Panc1 (cell line): ENCODE data around the gene ADSS1. TPM values are rescaled to one million over a fixed set of nuclear protein-coding genes. Genes with fewer than 3 reads are reported as not detected.

Source experiments
- ATAC-seq: fragments of 200-7000 bp; cut with Tn5 transposase; 2 replicates; pipeline ENCODE4 v1.9.1; 2020; ENCODE audit warnings: mild to moderate bottlenecking, moderate library complexity
- BruUV-seq: library from RNA; stranded (reverse); fragments of 400-500 nt; replicated peaks from 2 replicates; lab custom pipeline; 2021; lab: Mats Ljungman, UMichigan
- CTCF ChIA-PET: fragments of 300-600 bp; sonication (Branson Sonifier 250); formaldehyde crosslinking; loops from one replicate; lab custom pipeline; 2022; ENCODE audit warnings: antibody characterized with exemption; lab: Charles Lee
- POLR2A ChIA-PET: fragments of 300-600 bp; sonication (Branson Sonifier 250); formaldehyde crosslinking; loops from one replicate; lab custom pipeline; 2022; ENCODE audit warnings: antibody characterized with exemption; lab: Charles Lee
- DNase-seq: peaks from one replicate; pipeline ENCODE4 v3.0.0-alpha.2; 2010; ENCODE audit warnings: low read depth, low spot score
- H3K27ac ChIP-seq: 2 replicates; pipeline ENCODE4 v1.5.1; 2011; ENCODE audit warnings: mild to moderate bottlenecking, low read length, inconsistent platforms
- H3K27me3 ChIP-seq: fragments of 200-500 bp; sonication (Bioruptor generic); 2 replicates; pipeline ENCODE4 v1.6.0; 2014; ENCODE audit warnings: low read length, inconsistent platforms; ENCODE audit not compliant: control insufficient read depth, insufficient read depth
- H3K36me3 ChIP-seq: fragments of 200-500 bp; sonication (Bioruptor generic); 2 replicates; pipeline ENCODE4 v1.5.1; 2014; ENCODE audit warnings: inconsistent platforms, mild to moderate bottlenecking, low read length, moderate library complexity; ENCODE audit not compliant: control insufficient read depth, insufficient read depth
- H3K4me1 ChIP-seq: 2 replicates; pipeline ENCODE4 v1.5.1; 2011; ENCODE audit warnings: inconsistent platforms, mild to moderate bottlenecking, low read length, moderate library complexity; ENCODE audit not compliant: control insufficient read depth, insufficient read depth
- H3K4me3 ChIP-seq, 2 experiments: 2 replicates each; pipeline ENCODE4 v1.5.1; 2011 to 2012; ENCODE audit warnings: low read depth in 2 of 2, low read length in 2 of 2, mild to moderate bottlenecking in 2 of 2, inconsistent platforms in 1 of 2, moderate library complexity in 1 of 2
- H3K9me3 ChIP-seq: fragments of 200-500 bp; sonication (Bioruptor generic); 2 replicates; pipeline ENCODE4 v1.5.1; 2014; ENCODE audit warnings: low read depth, mild to moderate bottlenecking, inconsistent platforms, low read length, moderate library complexity; ENCODE audit not compliant: control insufficient read depth, insufficient read depth
- POLR2AphosphoS5 ChIP-seq: IDR thresholded peaks from 2 replicates; pipeline ENCODE4 v1.6.1; 2012; ENCODE audit warnings: mild to moderate bottlenecking, low read depth, low read length, moderate library complexity
- SIN3A ChIP-seq: IDR thresholded peaks from 2 replicates; pipeline ENCODE4 v1.6.1; 2012; ENCODE audit warnings: low read depth, mild to moderate bottlenecking, low read length, moderate library complexity, borderline replicate concordance; ENCODE audit not compliant: insufficient read depth
- TCF7L2 ChIP-seq: IDR thresholded peaks from 2 replicates; pipeline ENCODE4 v1.6.1; 2011; ENCODE audit warnings: mild to moderate bottlenecking, low read depth, low read length, inconsistent platforms
- in situ Hi-C: cut with HindIII; loops from 2 replicates; pipeline ENCODE4 v1.10.0; 2016; ENCODE audit warnings: low sequenced_read_pairs, low pct_unique_long_range_greater_than_20kb
- intact Hi-C: fragments of 100-400 bp; cut with micrococcal nuclease; formaldehyde crosslinking; loops from one replicate; pipeline ENCODE4 v1.10.0; 2022; ENCODE audit not compliant: unreplicated experiment
- total RNA-seq: library from RNA; stranded (reverse); gene quantifications from one replicate; pipeline ENCODE4 v1.2.1, GENCODE V29; 2021; ENCODE audit not compliant: unreplicated experiment
- TF ChIP-seq, protein P1 (sequence below), 2 experiments: IDR thresholded peaks; 2 replicates each; pipeline ENCODE4 v1.6.1; 2011 to 2012; ENCODE audit warnings: low read depth in 2 of 2, control low read depth in 1 of 2, low read length in 1 of 2, mild to moderate bottlenecking in 1 of 2, moderate library complexity in 1 of 2; ENCODE audit not compliant: insufficient read depth in 1 of 2
- TF ChIP-seq, protein P2 (sequence below): fragments of 450-650 bp; IDR thresholded peaks from 2 replicates; pipeline ENCODE4 v1.5.1; 2017; ENCODE audit warnings: mild to moderate bottlenecking

Gene ADSS1
- total RNA-seq, 1 experiment from 2014 or later = 9.4 TPM

DNA sequence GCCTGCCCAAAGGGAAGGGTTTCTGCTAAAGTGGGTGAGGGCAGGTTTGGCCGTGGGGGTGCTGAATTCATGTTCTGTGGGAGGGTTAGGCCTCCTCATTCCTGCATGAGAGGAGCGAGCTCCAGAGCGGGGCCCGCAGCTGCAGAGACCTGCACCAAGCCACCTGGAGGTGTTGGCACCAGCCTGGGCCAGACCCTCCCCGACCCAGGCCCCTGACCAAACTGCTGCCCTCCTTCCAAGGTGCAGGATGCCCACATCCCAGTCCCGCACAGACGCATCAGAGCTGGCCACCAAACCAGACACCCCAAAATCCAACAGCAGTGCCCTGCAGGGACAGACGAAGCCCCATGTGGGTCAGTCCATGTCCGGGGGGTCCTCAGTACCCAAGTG, 10.6 kb downstream of the ADSS1 start:
- Histone ChIP-seq H3K9me3 (no peaks in the 10 kb centered on the region), H3K36me3 (no peaks in the 10 kb centered on the region), H3K4me1 (no peaks in the 10 kb centered on the region), H3K27ac (no peak overlapping the region), H3K4me3 (no peak overlapping the region), H3K27me3 (no peaks in the 10 kb centered on the region)
- TF ChIP-seq, protein P1, sequence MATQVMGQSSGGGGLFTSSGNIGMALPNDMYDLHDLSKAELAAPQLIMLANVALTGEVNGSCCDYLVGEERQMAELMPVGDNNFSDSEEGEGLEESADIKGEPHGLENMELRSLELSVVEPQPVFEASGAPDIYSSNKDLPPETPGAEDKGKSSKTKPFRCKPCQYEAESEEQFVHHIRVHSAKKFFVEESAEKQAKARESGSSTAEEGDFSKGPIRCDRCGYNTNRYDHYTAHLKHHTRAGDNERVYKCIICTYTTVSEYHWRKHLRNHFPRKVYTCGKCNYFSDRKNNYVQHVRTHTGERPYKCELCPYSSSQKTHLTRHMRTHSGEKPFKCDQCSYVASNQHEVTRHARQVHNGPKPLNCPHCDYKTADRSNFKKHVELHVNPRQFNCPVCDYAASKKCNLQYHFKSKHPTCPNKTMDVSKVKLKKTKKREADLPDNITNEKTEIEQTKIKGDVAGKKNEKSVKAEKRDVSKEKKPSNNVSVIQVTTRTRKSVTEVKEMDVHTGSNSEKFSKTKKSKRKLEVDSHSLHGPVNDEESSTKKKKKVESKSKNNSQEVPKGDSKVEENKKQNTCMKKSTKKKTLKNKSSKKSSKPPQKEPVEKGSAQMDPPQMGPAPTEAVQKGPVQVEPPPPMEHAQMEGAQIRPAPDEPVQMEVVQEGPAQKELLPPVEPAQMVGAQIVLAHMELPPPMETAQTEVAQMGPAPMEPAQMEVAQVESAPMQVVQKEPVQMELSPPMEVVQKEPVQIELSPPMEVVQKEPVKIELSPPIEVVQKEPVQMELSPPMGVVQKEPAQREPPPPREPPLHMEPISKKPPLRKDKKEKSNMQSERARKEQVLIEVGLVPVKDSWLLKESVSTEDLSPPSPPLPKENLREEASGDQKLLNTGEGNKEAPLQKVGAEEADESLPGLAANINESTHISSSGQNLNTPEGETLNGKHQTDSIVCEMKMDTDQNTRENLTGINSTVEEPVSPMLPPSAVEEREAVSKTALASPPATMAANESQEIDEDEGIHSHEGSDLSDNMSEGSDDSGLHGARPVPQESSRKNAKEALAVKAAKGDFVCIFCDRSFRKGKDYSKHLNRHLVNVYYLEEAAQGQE (IDR thresholded peaks at IDR 0.05; ENCODE audit: insufficient read depth in 1 of 2, low read depth in 2 of 2, low read length in 1 of 2) = no peak
- TF ChIP-seq SIN3A (no peak), TCF7L2 (no peak), POLR2AphosphoS5 (no peak)
- TF ChIP-seq, protein P2, sequence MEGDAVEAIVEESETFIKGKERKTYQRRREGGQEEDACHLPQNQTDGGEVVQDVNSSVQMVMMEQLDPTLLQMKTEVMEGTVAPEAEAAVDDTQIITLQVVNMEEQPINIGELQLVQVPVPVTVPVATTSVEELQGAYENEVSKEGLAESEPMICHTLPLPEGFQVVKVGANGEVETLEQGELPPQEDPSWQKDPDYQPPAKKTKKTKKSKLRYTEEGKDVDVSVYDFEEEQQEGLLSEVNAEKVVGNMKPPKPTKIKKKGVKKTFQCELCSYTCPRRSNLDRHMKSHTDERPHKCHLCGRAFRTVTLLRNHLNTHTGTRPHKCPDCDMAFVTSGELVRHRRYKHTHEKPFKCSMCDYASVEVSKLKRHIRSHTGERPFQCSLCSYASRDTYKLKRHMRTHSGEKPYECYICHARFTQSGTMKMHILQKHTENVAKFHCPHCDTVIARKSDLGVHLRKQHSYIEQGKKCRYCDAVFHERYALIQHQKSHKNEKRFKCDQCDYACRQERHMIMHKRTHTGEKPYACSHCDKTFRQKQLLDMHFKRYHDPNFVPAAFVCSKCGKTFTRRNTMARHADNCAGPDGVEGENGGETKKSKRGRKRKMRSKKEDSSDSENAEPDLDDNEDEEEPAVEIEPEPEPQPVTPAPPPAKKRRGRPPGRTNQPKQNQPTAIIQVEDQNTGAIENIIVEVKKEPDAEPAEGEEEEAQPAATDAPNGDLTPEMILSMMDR = no peak
- no TSS peak for BruUV-seq
- DNase-seq (no peak), ATAC-seq (no peak)
- in situ Hi-C loops = no loop called here
- intact Hi-C loops = no loop called here
- POLR2A ChIA-PET = no interaction called here
- CTCF ChIA-PET = no interaction called here

DNA sequence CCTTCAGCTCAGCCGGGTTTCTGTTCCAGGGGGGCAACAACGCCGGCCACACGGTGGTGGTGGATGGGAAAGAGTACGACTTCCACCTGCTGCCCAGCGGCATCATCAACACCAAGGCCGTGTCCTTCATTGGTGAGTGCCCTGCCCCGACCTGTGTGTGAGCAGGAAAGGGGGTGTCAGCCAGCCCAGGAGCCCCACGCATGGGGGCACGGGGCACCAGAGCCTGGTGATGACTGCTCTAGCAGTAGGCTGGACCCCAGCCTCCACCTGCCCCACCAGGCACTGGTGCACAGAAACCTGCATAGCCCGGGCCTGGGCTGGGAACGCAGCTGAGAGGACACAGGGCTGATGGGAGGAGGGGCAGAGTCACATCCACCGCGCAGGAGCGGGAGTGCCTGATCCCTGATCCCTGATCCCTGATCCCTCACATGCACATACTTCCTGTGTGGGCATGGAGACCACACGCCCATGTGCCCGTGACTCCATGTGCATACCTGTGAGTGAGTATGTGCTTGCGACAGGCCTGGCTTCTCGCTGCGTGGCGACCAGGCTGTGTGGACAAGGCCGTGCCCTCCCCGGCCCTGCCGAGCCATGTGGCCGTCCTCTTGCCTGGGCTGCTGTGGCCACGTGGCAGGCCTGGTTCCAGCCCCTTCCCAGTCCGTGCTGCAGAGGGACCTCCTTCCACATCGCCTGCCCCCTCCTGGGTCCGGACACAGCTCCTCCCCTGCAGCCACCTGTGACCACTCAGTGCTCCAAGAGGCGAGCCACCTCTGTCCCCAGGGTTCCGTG, 11.2 kb downstream of the ADSS1 start:
- no peaks in the 10 kb centered on the region for H3K9me3 ChIP-seq
- intact Hi-C loops (no loop called here), in situ Hi-C loops (no loop called here)
- TF ChIP-seq POLR2AphosphoS5 (no peak), TCF7L2 (no peak), SIN3A (no peak)
- TF ChIP-seq, protein P2 = no peak
- TF ChIP-seq, protein P1 (IDR thresholded peaks at IDR 0.05; ENCODE audit: insufficient read depth in 1 of 2, low read depth in 2 of 2, low read length in 1 of 2) = no peak
- DNase-seq = no peak
- no peak overlapping the region for H3K4me3 ChIP-seq
- ATAC-seq = no peak
- H3K27ac ChIP-seq = no peak overlapping the region
- ChIA-PET POLR2A (no interaction called here), CTCF (no interaction called here)
- H3K27me3 ChIP-seq = no peaks in the 10 kb centered on the region
- no TSS peak for BruUV-seq
- no peaks in the 10 kb centered on the region for H3K36me3 ChIP-seq
- H3K4me1 ChIP-seq = no peaks in the 10 kb centered on the region
